ENCODE data around the gene CBFA2T3.

Gene CBFA2T3

GRCh38 chr16:88995746-88996535 lies 18.9 kb upstream of the CBFA2T3 start:
- Histone ChIP-seq H3K27me3 (ENCODE audit: insufficient read depth, poor library complexity, severe bottlenecking) (no peaks in the 10 kb centered on the region), H3K27ac (replicated peaks) (no peak overlapping the region), H3K4me3 (replicated peaks; ENCODE audit: insufficient read depth, low read length) (no peak overlapping the region)
- TF ChIP-seq GABPA (IDR thresholded peaks at IDR 0.05; ENCODE audit: low read depth) = no peak
- no peak for DNase-seq (ENCODE audit: low read depth in 1 of 2, low spot score in 1 of 2)

GRCh38 chr16:88995194-88995593 lies 18.2 kb upstream of the CBFA2T3 start:
- no peak overlapping the region for H3K27ac ChIP-seq (replicated peaks)
- H3K27me3 ChIP-seq (ENCODE audit: insufficient read depth, poor library complexity, severe bottlenecking) = no peaks in the 10 kb centered on the region
- DNase-seq (ENCODE audit: low read depth in 1 of 2, low spot score in 1 of 2) = no peak
- TF ChIP-seq SPI1 (IDR thresholded peaks at IDR 0.05; ENCODE audit: borderline replicate concordance, low read depth) (no peak), CTCF (IDR thresholded peaks at IDR 0.05; ENCODE audit: insufficient read depth, low read length) (no peak), REST (IDR thresholded peaks at IDR 0.05; ENCODE audit: insufficient replicate concordance, low read depth) (no peak), POLR2AphosphoS5 (IDR thresholded peaks at IDR 0.05; ENCODE audit: low read depth) (no peak), GABPA (IDR thresholded peaks at IDR 0.05; ENCODE audit: low read depth) (no peak)
- no peak overlapping the region for H3K4me3 ChIP-seq (replicated peaks; ENCODE audit: insufficient read depth, low read length)

GRCh38 chr16:88994695-88995094 lies 17.7 kb upstream of the CBFA2T3 start:
- no peak for DNase-seq (ENCODE audit: low read depth in 1 of 2, low spot score in 1 of 2)
- TF ChIP-seq SPI1 (IDR thresholded peaks at IDR 0.05; ENCODE audit: borderline replicate concordance, low read depth) (no peak), GABPA (IDR thresholded peaks at IDR 0.05; ENCODE audit: low read depth) (no peak), CTCF (IDR thresholded peaks at IDR 0.05; ENCODE audit: insufficient read depth, low read length) (no peak), POLR2AphosphoS5 (IDR thresholded peaks at IDR 0.05; ENCODE audit: low read depth) (no peak), REST (IDR thresholded peaks at IDR 0.05; ENCODE audit: insufficient replicate concordance, low read depth) (no peak)
- Histone ChIP-seq H3K27ac (replicated peaks) (no peak overlapping the region), H3K27me3 (ENCODE audit: insufficient read depth, poor library complexity, severe bottlenecking) (no peaks in the 10 kb centered on the region), H3K4me3 (replicated peaks; ENCODE audit: insufficient read depth, low read length) (no peak overlapping the region)

GRCh38 chr16:88993946-88994600 lies 17.1 kb upstream of the CBFA2T3 start:
- TF ChIP-seq GABPA (IDR thresholded peaks at IDR 0.05; ENCODE audit: low read depth) (no peak), CTCF (IDR thresholded peaks at IDR 0.05; ENCODE audit: insufficient read depth, low read length) (no peak), POLR2AphosphoS5 (IDR thresholded peaks at IDR 0.05; ENCODE audit: low read depth) (no peak), REST (IDR thresholded peaks at IDR 0.05; ENCODE audit: insufficient replicate concordance, low read depth) (no peak), SPI1 (IDR thresholded peaks at IDR 0.05; ENCODE audit: borderline replicate concordance, low read depth) (no peak)
- H3K27me3 ChIP-seq (ENCODE audit: insufficient read depth, poor library complexity, severe bottlenecking) = no peaks in the 10 kb centered on the region
- DNase-seq (ENCODE audit: low read depth in 1 of 2, low spot score in 1 of 2) = no peak
- no peak overlapping the region for H3K27ac ChIP-seq (replicated peaks)
- H3K4me3 ChIP-seq (replicated peaks; ENCODE audit: insufficient read depth, low read length) = no peak overlapping the region

Data from HL-60 (cell line).